ENCODE measurements around the gene KLHL12.

GRCh38 chr1:202856014-202856413 is 71.0 kb downstream of the KLHL12 start:
- TF ChIP-seq CTCF (conservative IDR thresholded peaks at IDR 0.05; ENCODE audit: low read depth, low read length), result no peak
- TF ChIP-seq EZH2 (IDR thresholded peaks at IDR 0.05; ENCODE audit: borderline replicate concordance, low read depth, low read length, poor library complexity, severe bottlenecking), result no peak
